Measurements from ENCODE around the gene COL12A1.

- no peak for TF ChIP-seq POLR2AphosphoS5 (IDR thresholded peaks at IDR 0.05; ENCODE audit: low read depth)
- TF ChIP-seq CTCF (IDR thresholded peaks at IDR 0.05; ENCODE audit: insufficient read depth, low read length) = no peak
- TF ChIP-seq GABPA (IDR thresholded peaks at IDR 0.05; ENCODE audit: low read depth) = no peak
- TF ChIP-seq REST (IDR thresholded peaks at IDR 0.05; ENCODE audit: insufficient replicate concordance, low read depth) = no peak
- TF ChIP-seq SPI1 (IDR thresholded peaks at IDR 0.05; ENCODE audit: borderline replicate concordance, low read depth) = no peak
These were observed 33.9 kb downstream of the COL12A1 start for GRCh38 chr6:75171986-75172385.

Data from HL-60 (cell line).